ENCODE measurements around the gene CFAP46.
"Not testable (repeated sequence)": the region's sequence is repeated elsewhere in the genome, so short reads cannot be mapped to it uniquely, and the experiment has no call there.

The CFAP46 gene

DNA sequence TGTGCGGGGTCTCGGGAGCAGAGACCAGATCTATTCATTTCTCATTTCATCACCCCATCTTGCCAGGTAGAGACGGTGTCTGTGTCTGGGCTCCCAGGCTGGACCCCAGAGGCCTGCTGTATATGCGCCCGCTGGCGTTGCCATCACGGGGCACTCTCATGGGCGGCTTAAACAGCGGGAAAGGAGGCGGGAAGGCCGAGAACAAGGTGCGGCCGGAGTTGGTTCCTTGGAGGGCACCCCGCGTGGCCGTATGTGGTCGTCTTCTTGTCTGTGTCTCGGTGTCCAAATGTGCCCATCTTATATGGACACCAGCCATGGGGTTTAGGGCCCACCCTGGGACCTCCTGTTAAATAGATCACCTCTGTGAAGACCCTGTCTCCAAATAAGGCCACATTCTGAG is 2.1 kb upstream of the CFAP46 start:
- no peak for DNase-seq (ENCODE audit: low read depth, low spot score)

GRCh38 chr10:132943791-132944404 is 1.5 kb upstream of the CFAP46 start:
- no peak for DNase-seq (ENCODE audit: low read depth, low spot score)

DNA sequence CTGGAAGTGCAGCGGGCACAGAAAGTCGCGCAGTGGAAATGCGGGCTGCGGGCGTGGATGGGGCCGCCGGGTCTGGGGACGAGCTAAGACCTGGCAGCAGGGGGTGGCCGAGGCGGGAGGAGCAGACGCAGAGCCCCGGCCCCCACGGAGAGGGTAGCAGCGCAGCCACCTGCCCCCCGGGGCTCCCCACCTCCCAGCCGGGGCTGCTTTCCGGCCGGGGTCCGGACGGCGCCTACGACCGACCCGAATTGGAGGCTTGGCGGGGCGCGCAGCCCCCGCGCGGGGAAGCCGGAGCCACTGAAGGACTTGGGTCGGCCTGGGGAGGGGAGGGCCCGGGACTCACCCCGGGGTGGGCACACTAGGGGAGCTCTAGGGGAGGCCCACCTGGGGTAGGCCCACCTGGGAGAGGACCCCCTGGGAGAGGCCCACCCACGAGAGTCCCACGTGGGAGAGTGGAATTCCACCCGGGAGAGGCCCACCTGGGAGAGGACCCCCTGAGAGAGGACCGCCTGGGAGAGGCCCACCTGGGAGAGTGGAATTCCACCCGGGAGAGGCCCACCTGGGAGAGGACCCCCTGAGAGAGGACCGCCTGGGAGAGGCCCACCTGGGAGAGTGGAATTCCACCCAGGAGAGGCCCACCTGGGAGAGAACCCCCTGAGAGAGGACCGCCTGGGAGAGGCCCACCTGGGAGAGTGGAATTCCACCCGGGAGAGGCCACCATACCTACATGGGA is 854 bp upstream of the CFAP46 start:
- no peak for DNase-seq (ENCODE audit: low read depth, low spot score)

DNA sequence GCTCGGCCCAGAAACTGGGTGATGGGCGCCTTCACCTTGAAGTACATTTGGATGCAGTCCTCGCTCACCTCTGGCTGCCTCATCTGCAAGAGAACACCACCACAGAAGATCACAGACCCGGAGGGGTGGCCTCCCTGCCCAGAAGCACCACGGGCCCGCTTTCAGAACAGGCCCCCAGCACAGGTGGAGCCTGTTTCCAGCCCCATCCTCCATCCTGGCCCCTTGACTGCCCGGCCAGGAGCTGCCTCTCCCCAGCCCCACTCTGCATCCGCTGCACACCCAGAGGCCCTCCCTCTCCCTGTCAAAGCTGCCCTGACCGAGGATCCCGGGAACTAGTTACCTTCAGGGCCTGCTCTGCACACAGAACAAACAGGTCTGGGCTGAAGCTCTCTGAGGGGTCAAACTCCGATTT is 724 bp downstream of the CFAP46 start:
- no peak for DNase-seq (ENCODE audit: low read depth, low spot score)

GRCh38 chr10:132940791-132941465 is 1.4 kb downstream of the CFAP46 start:
- DNase-seq (ENCODE audit: low read depth, low spot score), result no peak

DNA sequence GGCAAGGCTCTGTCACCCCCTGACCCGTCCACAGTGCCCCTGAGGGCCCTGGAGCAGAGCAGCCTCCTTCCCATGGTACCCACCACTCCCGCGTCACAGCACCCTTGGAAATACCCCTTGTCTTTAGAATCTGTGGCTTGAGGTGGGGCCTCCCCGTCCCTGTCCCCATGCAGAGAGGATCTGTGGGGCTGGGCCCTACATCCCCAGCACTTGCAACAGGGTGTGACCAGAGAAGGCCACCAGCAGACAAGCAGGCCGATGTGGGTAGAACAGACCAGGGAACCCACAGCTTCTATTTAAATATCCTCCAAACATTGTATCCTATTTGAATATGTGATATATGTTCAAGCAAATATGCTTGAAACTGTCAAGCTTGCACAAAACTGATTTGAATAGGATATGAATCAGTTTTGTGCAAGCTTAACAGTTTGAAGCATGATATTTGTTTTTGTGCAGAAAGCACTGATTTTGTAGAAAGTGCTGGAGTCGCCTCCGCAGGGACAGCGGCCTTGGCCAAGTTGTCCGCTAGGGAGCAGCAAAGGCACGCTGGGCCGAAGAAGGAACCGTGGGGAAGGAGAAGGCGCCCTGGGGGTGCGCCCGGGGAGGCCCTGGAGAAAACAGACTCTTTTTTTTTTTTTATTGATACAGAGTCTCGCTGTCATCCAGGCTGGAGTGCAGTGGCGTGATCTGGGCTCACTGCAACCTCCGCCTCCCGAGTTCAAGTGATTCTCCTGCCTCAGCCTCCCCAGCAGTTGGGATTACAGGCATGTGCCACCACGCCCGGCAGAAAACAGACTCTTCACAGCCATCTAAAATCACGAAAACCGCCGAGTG is 2.2 kb downstream of the CFAP46 start:
- DNase-seq (ENCODE audit: low read depth, low spot score), result peak; percentile 76

DNA sequence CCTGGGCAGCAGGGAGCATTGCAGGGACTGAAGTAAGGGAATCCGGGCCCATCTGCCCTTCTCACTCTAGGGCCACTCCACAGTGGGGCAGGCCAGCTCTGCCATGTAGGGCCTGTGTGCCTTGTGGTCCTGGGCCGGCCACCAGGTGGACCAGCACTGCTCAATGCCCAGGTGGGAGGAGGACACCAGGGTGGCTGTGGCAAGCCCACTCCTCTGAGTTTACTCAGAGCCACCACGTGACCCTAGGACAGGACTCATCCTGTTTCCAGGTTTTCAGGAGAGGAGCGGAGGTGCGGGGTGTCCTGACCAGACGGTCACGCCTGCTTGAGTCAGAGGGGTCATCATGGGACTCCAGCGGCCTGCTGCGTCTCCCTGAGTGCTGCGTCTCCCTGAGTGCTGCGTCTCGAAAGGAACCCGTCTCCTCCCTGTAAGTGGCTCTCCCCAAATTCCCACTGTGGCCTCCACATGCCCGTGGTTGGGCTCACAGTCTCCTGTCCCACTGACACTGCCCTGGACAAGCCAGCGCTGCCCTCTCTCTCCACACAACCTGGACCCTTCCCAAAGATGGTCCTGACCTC is 2.9 kb downstream of the CFAP46 start:
- no peak for DNase-seq (ENCODE audit: low read depth, low spot score)

DNA sequence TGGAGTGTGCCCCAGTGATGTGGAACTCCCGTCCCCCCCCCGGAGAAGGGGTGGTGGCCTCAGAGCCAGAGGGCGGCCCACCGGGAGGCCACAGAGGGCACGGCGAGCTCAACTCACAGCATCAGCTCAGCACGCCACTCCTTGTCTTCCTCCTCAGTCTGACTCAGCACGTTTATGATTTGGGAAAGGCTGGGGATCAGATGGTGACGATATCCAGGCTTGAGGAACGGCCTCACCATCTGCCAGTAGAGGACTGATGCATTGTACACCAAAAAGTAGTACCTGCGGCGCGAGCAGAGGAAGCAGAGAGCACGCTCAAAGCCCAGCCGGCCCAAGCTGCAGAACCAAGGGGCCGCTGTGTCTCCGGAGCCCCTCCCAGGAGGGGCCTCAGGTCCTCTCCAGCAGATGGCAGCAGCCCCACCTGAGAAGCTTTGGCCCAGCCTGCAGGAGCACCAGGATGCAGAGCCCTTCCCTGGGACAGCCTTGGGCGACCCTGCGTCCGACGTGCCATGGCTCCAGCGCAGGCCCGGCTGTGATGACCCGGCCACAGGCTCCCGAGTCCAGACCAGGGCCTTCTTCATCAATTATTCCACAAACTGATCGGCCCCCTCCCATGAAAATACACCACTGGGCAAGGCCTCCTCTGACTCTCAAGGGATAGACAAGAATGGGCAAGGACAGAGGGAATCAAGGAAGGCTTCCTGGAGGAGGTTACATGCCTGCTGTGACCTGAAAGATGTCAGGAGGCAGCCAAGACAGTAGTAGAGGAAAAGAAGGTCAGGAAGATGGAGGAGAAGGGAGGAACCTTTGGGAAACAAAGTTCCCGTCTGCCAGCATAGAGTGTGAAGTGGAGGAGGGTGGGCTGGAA is 3.7 kb downstream of the CFAP46 start:
- peak; percentile 88 for DNase-seq (ENCODE audit: low read depth, low spot score)

DNA sequence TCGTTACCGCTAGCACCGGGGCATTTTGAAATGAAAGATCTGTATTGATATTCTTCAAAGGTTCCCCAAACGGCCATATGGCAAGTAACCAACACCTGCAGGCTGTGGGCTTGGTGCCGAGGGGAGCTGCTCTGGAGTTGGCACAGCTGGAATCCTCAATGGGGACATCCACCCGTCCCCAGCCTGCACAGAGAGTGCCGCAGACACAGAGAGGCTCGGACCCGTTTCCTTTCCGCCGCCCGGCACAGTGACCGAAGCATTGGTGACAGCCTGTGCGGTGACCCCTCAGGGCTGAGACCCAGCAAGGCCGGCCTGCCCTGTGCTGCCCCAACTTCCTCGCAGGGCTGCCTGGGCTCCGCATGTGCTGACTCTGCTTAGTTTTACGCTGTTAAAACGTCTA is 4.5 kb downstream of the CFAP46 start:
- DNase-seq (ENCODE audit: low read depth, low spot score), result no peak

- no peak for DNase-seq (ENCODE audit: low read depth, low spot score)
Measured at GRCh38 chr10:132934953-132935352, 7.4 kb downstream of the CFAP46 start.

DNA sequence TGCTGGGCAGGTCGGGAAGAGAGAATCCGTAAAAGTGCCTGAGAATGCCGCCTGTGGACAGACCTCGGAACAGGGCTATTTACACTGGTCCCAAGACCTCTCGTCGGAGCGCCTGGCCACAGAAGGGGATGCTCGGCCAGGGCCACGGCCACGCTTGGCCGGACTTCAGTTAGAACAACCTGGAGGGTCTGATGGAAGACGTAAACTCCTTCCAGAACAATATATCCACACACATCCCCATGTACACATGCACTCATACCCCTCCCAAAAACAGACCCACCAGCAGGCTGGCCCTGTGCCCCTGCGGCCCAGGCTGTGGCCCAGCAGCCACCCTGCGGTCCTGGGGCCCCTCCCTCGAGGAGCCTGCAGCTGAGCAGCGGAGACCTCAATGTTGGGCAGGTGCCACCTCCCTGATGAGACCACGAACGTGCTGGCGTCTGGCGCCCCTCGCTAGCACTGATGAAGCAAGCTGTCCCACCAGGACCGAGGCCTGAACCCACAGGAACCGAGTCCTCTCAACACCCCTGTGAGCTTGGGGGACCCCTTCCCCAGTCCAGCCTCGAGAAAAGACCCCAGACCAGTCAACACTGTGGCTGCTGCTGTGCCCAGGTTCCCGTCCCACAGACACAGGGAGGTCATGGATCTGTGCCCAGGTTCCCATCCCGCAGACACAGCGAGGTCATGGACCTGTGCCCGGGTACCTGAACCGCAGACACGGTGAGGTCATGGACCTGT is 8.9 kb downstream of the CFAP46 start:
- no peak for DNase-seq (ENCODE audit: low read depth, low spot score)

DNA sequence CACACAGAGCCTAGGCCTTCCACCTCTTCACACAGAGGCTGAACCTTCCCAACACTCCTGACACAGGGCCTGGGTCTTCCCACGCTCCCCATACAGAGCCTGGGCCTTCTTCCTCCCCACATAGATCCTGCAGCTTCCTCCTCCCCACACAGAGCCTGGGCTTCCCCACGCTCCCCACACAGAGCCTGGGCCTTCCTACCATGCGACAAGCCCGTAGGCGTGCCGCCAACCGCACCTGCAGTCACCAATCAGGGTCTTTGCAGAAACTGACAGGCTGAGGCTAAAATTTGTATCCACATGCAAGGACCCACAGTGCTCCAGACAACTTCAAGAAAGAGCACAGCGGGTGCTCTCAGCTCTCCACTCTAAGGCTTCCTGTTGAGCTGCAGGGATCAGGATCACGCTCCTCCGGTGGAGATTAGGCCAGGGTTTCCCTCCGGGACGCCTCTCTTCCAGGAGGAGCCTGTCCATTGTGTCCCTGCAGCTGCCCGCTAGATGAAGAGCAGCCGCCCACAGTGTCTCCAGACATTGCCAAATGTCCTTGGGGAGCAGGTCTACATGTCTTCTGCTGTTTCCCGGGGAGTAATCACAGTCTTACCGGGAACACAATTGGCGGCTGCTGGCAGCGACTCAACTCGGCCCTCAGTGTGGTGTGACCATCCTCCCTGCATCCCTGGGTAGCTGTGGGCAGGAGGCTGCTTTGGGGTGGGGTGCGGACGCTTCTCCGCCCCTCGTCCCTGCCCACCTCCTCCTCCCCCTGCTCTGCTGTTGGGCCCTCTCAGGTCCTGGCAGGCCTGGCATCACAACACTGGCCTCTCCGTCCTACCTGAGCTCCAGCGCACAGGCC is 9.7 kb downstream of the CFAP46 start:
- no peak for DNase-seq (ENCODE audit: low read depth, low spot score)

DNA sequence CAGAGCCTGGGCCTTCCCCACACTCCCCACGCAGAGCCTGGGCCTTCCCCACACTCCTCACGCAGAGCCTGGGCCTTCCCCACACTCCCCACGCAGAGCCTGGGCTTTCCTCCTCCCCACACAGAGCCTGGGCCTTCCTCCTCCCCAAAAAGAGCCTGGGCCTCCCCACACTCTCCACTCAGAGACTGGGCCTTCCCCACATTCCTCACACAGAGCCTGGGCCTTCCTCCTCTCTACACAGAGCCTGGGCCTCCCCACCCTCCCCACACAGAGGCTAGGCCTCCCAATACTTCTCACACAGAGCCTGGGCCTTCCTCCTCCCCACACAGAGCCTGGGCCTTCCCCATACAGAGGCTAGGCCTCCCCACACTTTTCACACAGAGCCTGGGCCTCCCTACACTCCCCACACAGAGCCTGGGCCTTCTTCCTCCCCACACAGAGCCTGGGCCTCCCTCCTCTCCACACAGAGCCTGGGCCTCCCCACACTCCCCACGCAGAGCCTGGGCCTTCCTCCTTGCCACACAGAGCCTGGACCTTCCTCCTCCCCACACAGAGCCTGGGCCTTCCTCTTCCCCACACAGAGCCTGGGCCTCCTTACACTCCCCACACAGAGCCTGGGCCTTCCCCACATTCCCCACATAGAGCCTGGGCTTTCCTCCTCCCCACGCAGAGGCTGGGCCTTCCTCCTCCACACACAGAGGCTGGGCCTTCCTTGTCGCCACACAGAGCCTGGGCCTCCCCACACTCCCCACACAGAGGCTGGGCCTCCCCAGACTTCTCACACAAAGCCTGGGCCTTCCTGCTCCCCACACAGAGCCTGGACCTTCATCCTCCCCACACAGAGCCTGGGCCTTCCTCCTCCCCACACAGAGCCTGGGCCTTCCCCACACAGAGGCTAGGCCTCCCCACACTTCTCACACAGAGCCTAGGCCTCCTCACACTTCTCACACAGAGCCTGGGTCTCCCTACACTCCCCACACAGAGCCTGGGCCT is 10.8 kb downstream of the CFAP46 start:
- not testable (repeated sequence) for DNase-seq (ENCODE audit: low read depth, low spot score)

DNA sequence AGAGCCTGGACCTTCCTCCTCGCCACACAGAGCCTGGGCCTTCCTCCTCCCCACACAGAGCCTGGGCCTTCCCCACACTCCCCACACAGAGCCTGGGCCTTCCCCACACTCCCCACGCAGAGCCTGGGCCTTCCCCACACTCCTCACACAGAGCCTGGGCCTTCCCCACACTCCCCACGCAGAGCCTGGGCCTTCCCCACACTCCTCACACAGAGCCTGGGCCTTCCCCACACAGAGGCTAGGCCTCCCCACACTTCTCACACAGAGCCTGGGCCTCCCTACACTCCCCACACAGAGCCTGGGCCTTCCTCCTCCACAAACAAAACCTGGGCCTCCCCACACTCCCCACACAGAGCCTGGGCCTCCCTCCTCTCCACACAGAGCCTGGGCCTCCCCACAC is 11.7 kb downstream of the CFAP46 start:
- DNase-seq (ENCODE audit: low read depth, low spot score), result not testable (repeated sequence)

DNA sequence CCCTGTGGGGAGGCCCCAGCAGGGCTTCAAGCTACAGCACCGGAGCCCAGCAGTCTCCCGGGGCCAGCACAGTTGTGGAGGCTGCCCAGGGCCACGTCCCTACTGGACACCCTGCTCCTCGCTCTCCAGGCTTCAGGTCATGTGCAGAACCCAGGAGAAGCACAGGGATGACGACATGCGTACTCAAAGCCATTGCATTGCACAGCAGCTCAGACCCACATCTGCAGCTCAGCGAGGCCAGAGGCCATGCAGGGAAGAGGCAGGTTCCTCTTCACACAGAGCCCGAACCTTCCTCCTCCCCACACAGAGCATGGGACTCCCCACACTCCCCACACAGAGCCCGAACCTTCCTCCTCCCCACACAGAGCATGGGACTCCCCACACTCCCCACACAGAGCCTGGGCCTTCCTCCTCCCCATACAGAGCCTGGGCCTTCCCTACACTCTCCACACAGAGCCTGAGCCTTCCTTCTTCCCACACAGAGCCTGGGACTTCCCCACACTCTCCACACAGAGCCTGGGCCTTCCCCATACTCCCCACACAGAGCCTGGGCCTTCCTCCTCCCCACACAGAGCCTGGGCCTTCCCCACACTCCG is 12.3 kb downstream of the CFAP46 start:
- no peak for DNase-seq (ENCODE audit: low read depth, low spot score)

GRCh38 chr10:132929480-132929879 is 12.9 kb downstream of the CFAP46 start:
- DNase-seq (ENCODE audit: low read depth, low spot score), result no peak

DNA sequence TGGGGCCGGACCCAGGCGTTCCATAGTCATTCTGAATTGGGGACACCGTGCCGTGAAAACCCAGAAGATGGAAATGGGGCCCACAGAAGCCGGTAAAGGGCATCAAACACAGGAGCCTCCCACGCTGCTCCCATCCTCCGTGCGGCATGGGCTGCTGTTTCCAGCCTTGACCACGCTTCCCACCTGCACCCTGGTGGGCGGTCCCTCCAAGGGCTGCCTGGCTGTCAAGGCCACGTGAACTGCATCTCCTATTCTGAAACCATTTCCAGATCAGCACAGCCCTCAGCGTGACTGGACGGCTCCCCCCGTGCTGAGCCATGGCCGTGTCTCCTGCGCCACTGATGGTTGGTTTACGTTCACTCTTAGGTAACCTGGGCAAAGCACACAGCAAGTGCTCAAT is 14.1 kb downstream of the CFAP46 start:
- DNase-seq (ENCODE audit: low read depth, low spot score), result no peak
